NCI-H1048 (cell line): Measurements from ENCODE around the gene SLC17A7.
"Not testable (repeated sequence)": the region's sequence is repeated elsewhere in the genome, so short reads cannot be mapped to it uniquely, and the experiment has no call there.

Experiments
- DNase-seq: peaks from one replicate; lab custom pipeline; 2025; lab: John Stamatoyannopoulos, UW

Gene SLC17A7

DNA sequence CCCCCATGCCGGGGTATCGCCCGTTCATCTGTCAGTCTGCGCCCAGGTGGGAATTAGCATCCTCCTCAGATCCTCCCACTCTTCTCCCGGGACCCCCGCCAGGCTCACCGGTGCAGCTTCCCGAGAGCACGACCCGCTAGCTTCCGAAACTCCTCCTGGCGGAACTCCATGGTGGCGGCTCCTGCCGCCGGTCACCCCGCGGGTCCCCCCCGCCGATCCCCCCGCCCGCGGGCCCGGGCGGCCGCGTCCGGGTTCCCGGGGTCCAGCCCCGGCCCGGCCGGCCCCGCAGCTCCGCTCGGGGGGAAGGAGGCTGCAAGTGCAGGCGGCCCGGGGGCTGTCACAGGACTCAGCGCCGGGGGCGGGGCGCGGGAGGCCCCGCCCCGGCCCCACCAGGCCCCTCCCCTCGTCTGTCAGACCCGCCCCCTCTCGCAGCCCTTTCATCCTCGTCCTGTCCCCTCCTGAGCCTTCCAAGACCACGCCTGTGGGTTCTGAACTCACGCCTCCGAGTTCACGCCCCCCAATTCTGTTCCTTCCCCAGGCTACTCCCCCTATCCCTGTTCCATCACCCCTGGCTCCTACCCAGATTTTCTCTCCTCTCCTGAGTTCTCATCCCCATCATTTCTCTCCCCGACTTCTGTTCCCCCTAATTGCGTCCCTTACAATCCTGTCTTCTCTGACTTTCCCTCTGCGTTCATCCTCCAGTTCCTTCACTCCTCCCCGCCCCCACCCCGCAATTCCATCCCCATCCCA lies at the start of gene SLC17A7:
Gene SLC17A7 (minus strand): TSS at position 318 of the 750 bp plus-strand sequence. CDS start 148 bp downstream, at position 170.
- DNase-seq = no peak

DNA sequence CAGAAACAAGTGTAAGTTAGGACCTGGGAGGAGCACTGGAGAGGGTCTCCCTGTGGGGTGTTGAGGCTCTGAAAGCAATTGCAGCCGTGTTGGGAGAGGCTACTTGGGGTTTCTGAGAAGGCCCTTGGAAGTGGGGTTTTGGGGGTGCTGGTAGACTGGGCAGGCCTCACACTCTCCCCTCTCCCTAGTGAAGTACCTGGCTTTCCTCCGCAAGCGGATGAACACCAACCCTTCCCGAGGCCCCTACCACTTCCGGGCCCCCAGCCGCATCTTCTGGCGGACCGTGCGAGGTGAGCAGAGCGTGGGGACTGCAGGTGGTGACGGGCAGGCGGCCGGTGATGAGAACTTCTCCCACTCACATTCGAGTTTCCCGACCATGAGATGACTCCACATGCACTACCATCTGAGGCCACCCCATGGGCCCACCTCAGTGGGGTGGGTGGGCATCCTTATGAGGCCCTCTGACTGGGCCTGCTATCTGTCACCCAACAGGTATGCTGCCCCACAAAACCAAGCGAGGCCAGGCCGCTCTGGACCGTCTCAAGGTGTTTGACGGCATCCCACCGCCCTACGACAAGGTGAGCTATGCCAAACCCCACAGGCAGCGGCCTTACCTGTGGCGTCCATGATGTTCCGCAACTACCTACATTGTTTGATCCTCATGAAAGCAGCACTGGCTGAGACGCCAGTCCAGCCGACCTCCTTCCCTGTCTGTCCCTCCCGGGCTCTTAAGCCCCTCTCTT lies 49.1 kb upstream of the SLC17A7 start:
- DNase-seq = no peak

DNA sequence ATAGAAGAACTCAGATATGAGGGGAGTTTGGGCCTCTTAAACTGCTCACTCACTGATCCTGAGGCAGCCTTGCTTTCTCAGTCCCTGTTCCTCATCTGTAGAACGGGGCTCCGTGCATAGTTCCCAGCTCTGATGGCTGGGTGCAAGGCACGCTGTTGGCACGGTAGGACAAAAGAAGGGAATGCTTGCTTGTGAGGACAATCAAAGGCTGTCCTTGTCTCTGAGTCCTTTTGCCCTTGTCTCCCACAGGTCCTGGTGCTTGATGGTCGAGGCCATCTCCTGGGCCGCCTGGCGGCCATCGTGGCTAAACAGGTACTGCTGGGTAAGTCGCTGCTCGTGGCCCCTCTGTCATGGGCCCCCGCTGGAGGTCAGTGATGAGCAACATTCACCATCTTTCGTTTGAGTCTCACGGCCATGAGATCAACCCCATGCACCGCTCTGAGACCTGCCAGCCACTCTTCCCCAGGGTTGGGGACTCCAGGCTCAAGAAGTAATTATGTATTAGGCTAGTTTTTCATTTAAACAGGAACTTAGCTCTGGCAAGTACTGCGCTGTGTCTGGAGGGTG lies 48.4 kb upstream of the SLC17A7 start:
- DNase-seq = no peak

DNA sequence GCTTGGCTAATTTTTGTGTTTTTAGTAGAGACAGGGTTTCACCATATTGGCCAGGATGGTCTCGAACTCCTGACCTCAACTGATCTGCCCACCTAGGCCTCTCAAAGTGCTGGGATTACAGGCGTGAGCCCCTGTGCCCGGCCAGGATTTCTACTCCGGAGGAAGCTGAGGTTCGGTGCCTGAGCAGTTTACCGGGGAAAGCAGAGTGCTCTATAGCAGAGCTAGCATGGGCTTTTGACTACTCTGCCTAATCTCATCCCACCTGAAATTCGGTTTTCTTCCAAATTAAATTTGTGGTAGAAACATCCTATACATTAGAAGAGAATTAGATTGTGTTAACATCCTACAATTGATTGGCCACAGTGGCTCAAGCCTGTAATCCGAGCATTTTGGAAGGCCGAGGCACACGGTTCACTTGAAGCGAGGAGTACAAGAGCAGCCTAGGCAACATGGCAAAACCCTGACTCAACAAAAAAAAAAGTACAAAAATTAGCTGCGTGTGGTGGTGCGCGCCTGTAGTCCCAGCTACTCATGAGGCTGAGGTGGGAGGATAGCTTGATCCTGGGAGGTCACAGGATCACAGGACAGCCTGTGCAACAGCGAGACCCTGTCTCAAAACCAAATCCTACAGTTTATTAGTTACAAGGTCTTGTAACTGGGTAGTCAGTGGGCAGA lies 47.7 kb upstream of the SLC17A7 start:
- no peak for DNase-seq

DNA sequence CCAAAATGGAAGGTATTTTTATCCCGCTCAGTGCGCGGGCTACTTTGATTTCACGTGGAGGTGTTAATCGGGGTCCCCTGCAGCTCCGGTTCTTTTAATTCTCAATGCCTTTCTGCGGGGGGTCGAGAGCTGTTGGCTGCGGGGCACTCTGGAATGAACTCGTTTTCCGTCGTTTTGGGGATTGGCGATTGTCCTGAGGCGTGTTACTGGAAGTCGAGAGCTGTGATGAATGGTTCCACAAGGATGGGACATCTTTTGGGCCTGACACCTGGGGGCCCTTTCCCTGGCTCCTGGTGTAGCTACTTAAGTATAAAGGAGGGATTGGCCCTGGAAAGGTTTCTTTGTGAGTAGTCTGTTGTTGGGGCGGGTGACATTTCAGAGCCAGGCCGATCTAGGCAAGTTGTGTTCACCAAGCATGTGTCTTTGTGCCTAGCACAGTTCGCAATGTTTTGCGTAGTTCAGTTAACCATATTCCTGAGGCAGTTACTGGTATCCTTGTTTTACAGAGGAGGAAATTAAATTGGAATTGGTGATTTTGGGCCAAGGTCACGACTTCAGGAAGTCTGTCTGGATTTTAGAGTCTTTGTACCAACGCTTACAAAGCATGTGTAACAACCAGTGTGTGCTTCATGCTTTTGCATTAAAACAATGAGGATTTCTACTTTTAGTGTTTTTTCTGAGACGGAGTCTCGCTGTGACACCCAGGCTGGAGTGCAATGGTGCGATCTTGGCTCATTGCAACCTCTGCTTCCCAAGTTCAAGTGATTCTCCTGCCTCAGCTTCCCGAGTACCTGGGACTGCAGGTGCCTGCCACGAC lies 46.9 kb upstream of the SLC17A7 start:
- DNase-seq = no peak

DNA sequence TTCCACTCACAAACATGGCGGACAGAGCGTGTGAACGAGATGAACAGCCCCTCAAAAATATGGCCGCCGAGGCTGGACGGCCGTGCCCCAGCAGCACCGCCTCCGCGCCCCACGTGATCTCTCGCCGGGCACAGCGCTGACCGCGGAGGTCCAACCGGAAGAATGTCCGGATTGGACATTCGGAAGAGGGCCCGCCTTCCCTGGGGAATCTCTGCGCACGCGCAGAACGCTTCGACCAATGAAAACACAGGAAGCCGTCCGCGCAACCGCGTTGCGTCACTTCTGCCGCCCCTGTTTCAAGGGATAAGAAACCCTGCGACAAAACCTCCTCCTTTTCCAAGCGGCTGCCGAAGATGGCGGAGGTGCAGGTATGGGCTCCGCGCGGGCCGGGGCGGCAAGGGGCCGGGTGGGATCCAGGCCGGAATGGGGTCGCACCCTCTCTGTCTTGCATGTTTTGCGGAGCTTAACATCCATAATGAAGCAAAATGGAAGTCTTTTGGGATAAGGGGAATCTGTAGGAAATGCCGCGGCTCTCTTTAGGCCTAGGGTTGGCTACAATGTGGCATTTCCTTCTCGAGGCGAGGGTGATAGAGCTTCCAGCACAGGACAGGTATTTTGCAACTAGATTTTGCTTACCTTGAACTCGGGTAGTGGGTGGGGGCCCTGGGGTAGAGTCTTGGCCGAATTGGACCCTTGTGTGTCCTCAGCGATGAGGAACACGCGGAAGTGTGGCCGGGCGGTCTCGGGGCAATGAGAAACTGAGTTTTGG lies 46.1 kb upstream of the SLC17A7 start, which contains the start of gene RPL13A:
Gene RPL13A (plus strand): TSS at position 332 of the 769 bp plus-strand sequence. CDS start 22 bp downstream, at position 354.
- DNase-seq = peak; percentile 97

DNA sequence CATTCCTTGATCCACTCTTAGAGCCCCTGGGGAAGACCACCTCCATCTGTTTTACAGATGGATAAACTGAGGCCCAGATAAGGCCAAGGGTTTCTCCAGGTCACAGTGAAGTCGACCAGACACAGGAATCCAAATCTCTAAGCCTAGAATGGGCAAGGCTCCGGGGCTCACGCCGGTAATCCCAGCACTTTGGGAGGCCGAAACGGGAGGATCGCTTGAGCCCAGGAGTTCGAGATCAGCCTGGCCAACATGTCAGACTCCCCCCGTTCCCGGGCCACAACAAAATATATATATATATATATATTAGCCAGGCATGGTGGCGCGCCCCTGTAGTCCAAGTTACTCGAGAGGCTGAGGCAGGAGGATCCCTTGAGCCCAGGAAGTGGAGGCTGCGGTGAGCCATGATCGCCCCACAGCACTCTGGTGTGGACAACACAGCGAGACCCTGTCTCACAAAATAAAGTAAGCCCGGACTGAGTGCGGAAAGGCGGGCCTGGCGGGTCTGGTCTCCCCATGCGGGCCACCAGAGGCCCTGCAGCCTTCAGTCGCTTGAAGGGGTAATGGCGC lies 45.5 kb upstream of the SLC17A7 start:
- no peak for DNase-seq

DNA sequence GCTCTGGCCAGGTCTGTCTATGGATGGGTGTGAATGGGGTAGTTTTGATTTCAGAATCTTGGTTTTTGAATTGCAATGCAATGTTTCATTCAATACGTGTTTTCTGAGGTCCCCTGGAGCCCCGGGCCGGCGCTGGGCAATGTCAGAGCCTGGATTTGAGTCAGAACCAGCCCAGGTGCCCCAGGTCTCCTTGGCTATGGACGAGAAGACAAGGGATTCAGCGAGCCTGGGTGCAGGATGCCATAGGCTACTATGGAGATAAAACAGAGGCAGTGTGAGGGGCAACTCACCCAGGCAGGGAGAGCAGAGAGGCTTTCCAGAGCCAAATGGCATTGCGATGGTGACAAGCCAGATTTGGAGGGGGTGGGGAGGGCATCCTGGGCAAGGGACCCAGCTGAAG lies 44.9 kb upstream of the SLC17A7 start:
- DNase-seq = no peak

DNA sequence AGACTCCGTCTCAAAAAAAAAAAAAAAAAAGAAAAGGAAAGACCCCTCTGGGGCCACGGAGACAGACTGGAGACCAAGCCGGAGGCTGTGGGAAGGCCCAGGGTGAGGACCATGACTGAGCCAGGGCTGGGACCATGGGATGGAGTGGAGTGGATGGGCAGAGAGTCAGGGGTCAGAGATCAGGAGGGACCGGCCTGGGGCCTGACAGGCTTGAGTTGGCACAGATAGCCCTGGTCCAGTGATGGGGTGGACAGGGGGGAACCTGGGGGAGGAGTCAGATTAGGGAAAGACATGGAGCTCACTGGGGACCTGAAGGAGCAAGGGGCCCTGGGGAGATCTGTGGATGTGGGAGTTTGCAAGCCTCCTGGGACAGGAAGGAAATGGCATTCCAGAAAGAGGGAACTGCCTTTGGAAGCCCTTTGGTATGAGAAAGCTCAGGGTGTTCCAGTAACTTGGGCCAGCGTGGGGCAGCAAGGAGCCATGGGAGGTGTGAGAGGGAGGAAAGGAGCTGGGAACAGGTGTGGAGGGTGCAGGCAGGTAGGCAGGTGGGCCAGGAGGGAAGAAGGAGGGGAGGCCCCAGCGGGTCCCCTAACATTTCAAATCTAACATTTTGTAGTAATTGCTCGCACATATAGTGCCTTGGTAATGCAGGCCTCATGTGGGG lies 39.8 kb upstream of the SLC17A7 start:
- no peak for DNase-seq

DNA sequence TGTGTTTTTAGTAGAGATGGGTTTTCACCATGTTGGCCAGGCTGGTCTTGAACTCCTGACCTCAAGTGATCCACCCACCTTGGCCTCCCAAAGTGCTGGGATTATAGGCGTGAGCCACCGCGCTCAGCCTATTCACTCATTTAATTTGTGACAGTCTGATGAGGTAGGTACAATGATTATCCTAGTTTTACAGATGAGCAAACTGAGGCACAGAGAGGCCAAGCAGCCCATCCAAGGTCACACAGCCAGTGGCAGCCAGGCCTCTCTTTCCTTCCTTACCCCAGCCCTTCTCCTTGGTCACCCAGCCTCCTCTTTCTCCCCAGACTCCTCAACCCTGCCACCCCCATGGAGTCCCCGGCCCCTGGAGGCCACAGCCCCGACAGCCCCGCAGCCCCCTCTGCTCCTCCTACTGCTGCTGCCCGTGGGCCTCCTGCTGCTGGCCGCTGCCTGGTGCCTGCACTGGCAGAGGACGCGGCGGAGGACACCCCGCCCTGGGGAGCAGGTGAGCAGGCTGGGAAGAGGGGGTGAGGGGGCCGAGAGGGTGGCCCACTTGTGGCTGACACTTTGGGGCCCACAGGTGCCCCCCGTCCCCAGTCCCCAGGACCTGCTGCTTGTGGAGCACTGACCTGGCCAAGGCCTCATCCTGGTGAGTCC lies 38.8 kb upstream of the SLC17A7 start:
- no peak for DNase-seq

DNA sequence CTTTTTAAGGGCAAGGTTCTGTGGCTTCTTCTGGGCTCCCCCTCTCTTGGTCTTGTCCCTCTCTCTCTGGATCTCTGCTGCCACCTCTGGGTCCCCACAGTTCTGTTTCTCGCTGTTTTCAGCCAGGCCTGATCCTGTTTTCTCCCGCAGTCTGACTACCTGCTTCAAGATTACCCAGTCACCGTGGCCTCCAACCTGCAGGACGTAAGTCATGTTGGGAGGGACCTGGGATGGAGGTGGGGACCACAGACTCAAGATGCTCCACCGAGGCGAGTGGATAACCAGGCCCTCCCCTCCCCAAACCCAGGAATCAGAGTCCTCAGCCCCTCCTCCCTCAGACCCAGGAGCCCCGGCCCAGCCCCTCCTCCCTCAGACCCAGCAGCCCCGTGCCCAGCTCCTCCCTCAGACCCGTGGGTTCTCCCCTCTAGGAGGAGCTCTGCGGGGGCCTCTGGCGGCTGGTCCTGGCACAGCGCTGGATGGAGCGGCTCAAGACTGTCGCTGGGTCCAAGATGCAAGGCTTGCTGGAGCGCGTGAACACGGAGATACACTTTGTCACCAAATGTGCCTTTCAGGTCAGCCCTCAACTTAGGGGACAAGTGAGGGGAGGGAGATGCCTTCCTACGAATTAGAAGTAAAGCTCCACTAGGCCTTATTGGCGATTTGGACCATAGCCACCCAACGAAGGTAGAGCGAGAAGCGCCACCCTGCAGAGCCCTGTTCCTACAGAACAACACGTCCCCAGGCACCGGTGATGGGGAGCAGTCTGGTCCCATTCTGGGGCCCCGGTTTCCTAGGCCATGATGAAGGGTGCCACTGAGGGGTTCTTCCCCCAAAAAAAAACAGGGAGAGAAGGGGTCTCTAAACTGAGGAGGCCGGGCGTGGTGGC lies 34.9 kb upstream of the SLC17A7 start:
- DNase-seq = no peak

DNA sequence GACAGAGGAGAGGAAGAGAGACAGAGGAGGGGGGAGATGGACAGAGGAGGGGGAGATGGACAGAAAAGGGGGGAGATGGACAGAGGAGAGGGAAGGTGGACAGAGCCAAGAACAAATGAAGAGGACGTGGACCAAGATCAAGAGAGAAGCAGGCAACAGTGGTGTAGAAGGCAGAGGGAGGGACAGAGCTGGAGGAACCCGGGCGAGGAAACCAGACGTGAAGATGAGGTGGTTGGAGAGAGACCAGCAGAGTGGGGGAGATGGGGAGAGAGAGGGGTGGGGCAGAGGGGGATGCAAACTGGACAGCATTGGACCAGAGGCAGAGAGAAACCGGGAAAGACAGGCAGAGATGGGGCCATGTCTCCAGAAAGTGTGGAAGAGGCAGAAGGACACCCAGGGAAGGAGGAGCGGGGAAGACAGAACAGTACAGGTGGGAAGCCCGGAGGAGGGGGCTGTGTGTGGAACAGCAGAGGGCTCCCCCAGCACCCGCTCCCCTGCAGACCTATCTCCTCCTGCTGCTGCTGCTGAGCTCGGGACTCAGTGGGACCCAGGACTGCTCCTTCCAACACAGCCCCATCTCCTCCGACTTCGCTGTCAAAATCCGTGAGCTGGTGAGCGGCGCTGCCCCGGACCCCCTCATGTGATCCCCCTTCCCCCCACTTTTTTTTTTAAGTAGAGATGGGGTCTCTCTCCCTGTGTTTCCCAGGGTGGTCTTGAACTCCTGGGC lies 34.0 kb upstream of the SLC17A7 start:
- no peak for DNase-seq

DNA sequence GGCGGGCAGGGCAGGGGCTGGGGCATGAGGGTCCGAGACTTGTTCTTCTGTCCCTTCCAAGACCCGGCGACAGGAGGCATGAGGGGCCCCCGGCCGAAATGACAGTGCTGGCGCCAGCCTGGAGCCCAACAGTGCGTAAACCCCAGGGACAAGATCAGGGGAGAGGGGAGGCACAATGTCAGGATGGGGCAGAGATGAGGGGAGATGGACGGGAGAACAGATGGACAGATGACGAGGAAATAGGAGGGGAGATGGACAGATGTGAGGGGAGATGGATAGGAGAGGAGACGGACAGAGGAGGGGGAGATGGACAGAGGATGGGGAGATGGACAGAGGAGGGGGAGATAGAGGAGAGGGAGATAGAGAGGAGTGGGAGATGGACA lies 33.2 kb upstream of the SLC17A7 start:
- DNase-seq = no peak

DNA sequence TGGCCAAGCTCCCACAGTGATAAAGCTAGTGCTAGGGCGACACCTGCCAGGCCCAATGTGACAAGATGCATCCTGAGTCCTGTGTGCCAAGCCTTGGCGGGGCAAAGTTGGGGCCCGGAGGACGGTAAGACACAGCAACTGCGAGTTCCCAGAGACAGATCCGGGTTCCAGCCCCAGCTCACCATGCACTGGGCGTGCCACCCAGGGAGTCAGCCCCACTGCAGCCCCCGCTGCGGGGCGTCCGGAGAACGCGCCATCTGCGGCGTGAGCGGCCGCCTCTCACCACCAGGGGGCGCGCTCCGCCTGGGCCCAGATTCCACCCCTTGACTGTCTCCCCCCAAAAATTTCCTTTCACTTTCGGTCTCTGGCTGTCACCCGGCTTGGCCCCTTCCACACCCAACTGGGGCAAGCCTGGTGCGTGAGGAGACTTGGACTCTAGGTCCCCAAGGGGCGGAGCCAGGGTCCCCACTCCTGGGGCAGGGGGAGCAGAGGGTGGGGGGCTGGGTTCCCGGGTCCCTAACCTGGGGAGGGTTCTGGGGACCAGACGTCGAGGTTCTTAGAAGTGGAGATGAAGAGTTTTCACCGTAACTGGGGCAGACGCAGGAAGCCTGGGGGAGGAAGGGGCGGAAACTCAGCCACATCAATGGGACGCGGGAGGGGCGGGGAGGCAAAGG lies 32.7 kb upstream of the SLC17A7 start, which contains the start of gene FLT3LG:
Gene FLT3LG (plus strand): TSS at position 348 of the 674 bp plus-strand sequence. CDS start 425 bp downstream, outside the sequence.
- peak; percentile 56 for DNase-seq

DNA sequence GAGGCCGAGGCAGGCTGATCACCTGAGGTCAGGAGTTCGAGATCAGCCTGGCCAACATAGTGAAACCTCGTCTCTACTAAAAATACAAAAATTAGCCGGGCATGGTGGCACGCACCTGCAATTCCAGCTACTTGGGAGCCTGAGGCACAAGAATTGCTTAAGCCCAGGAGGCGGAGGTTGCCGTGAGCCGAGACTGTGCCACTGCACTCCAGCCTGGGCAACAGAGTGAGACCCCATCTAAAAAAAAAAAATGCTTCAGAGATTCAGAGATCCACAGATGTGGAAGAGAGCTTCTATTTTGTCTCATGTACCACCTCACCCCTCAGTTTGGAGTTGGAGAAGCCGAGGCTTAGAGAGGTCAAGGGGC lies 32.2 kb upstream of the SLC17A7 start:
- not testable (repeated sequence) for DNase-seq

DNA sequence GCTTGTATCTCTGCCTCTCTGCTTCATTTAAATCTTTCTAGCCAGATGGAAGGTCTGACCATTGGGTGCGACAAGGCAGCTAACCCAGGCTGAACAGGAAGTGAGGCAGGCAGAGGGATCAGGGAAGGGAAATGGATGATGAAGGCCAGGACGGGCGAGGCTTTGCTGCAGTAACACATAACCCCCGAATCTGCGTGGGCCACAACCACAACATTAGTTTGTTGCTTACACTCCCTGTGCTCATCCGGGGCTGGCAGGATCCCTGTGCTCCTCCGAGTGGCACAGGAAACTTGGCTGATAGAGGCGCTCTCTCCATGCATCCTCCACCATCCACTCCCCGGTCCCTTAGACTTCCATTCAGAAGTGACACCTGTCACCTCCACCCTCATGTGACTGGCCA lies 31.6 kb upstream of the SLC17A7 start:
- DNase-seq = no peak

DNA sequence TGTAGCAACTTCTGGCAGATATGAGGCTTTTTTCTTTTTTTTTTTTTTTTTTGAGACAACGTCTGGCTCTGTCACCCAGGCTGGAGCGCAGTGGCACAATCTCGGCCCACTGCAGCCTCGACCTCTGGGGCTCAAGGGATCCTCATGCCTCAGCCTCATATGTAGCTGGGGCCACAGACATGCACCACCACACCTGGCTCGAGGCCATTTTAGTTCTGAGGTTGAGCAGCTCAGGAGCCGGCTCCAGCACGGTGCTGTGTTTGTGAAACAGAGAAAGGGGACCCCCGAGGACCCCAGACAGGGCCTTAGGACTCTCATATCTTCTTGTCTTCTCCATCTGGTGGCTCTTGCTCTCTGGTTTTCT lies 29.3 kb upstream of the SLC17A7 start:
- DNase-seq = no peak
